HG02884 (cell line): ENCODE results near the gene PPOX.
A peak's percentile ranks its signal among the peaks of the same experiment; 100 is the strongest.

Experiments
- ATAC-seq: cut with Tn5 transposase; IDR thresholded peaks from one replicate; pipeline ENCODE4 v1.9.1; 2021; ENCODE audit warnings: mild to moderate bottlenecking, moderate library complexity; ENCODE audit not compliant: unreplicated experiment

PPOX gene

GRCh38 chr1:161175771-161176453, 9.7 kb downstream of the PPOX start:
- ATAC-seq: no peak

- ATAC-seq: no peak
Measured at GRCh38 chr1:161176468-161177111, 10.4 kb downstream of the PPOX start.

- ATAC-seq: peak; percentile 76
Measured at GRCh38 chr1:161177112-161177935, 11.1 kb downstream of the PPOX start, which contains the start of gene B4GALT3. TSS of gene B4GALT3 (minus strand) at chr1:161177507. CDS start at chr1:161176060, 1,447 bp downstream.

GRCh38 chr1:161177936-161178244, 11.7 kb downstream of the PPOX start:
- ATAC-seq: no peak

GRCh38 chr1:161179698-161180097, 13.5 kb downstream of the PPOX start:
- ATAC-seq: no peak

- no peak for ATAC-seq
Measured at GRCh38 chr1:161180639-161181038, 14.4 kb downstream of the PPOX start.

- ATAC-seq: no peak
Measured at GRCh38 chr1:161182214-161182613, 16.0 kb downstream of the PPOX start.

- peak; percentile 68 for ATAC-seq
Measured at GRCh38 chr1:161185282-161185682, 19.1 kb downstream of the PPOX start.

GRCh38 chr1:161185732-161186311, 19.6 kb downstream of the PPOX start:
- ATAC-seq: no peak

- ATAC-seq: no peak
Measured at GRCh38 chr1:161187311-161187710, 21.1 kb downstream of the PPOX start.

- no peak for ATAC-seq
Measured at GRCh38 chr1:161188381-161188780, 22.2 kb downstream of the PPOX start.

GRCh38 chr1:161189036-161189435, 22.8 kb downstream of the PPOX start:
- ATAC-seq: no peak

- no peak for ATAC-seq
Measured at GRCh38 chr1:161190962-161191521, 24.8 kb downstream of the PPOX start.

- no peak for ATAC-seq
Measured at GRCh38 chr1:161191971-161192370, 25.7 kb downstream of the PPOX start.

- ATAC-seq: peak; percentile 63
Measured at GRCh38 chr1:161192476-161193465, 26.5 kb downstream of the PPOX start.

GRCh38 chr1:161193561-161194235, 27.5 kb downstream of the PPOX start:
- no peak for ATAC-seq

- no peak for ATAC-seq
Measured at GRCh38 chr1:161195171-161195570, 28.9 kb downstream of the PPOX start.

- no peak for ATAC-seq
Measured at GRCh38 chr1:161196111-161196510, 29.9 kb downstream of the PPOX start.
